NCI-H146 treated with DMSO at 0.1 percent for 48 hours (cell line): ENCODE data around the gene SLC8B1.
A peak's percentile ranks its signal among the peaks of the same experiment; 100 is the strongest.

Experiments used
- DNase-seq: peaks from one replicate; lab custom pipeline; 2025; ENCODE audit not compliant: unreplicated experiment; lab: John Stamatoyannopoulos, UW

Gene SLC8B1

GRCh38 chr12:113271853-113272561 is 62.9 kb downstream of the SLC8B1 start:
- DNase-seq: no peak

- DNase-seq: no peak
These were observed 63.5 kb downstream of the SLC8B1 start for GRCh38 chr12:113271466-113271852.

- DNase-seq: no peak
These were observed 64.2 kb downstream of the SLC8B1 start for GRCh38 chr12:113270709-113271009.

- no peak for DNase-seq
These were observed 65.5 kb downstream of the SLC8B1 start for GRCh38 chr12:113269257-113269943.

GRCh38 chr12:113268621-113269020 is 66.3 kb downstream of the SLC8B1 start:
- DNase-seq: no peak

- no peak for DNase-seq
These were observed 66.8 kb downstream of the SLC8B1 start for GRCh38 chr12:113268136-113268535.

GRCh38 chr12:113267621-113268020 is 67.3 kb downstream of the SLC8B1 start:
- no peak for DNase-seq

GRCh38 chr12:113266106-113266895 is 68.6 kb downstream of the SLC8B1 start:
- DNase-seq: no peak

GRCh38 chr12:113263431-113263963 is 71.4 kb downstream of the SLC8B1 start:
- no peak for DNase-seq

- DNase-seq: no peak
These were observed 72.2 kb downstream of the SLC8B1 start for GRCh38 chr12:113262710-113263109.

- no peak for DNase-seq
These were observed 73.0 kb downstream of the SLC8B1 start for GRCh38 chr12:113261847-113262470.

- no peak for DNase-seq
These were observed 74.1 kb downstream of the SLC8B1 start for GRCh38 chr12:113260636-113261300.

GRCh38 chr12:113260127-113260526 is 74.8 kb downstream of the SLC8B1 start:
- DNase-seq: peak; percentile 41

GRCh38 chr12:113257564-113257963 is 77.3 kb downstream of the SLC8B1 start:
- DNase-seq: no peak

- DNase-seq: no peak
These were observed 80.6 kb downstream of the SLC8B1 start for GRCh38 chr12:113254298-113254697.

- no peak for DNase-seq
These were observed 81.2 kb downstream of the SLC8B1 start for GRCh38 chr12:113253532-113254285.

- no peak for DNase-seq
These were observed 82.4 kb downstream of the SLC8B1 start for GRCh38 chr12:113252494-113252893.

- no peak for DNase-seq
These were observed 83.4 kb downstream of the SLC8B1 start for GRCh38 chr12:113251404-113252070.

- DNase-seq: no peak
These were observed 84.9 kb downstream of the SLC8B1 start for GRCh38 chr12:113250045-113250444.

GRCh38 chr12:113249546-113249945 is 85.4 kb downstream of the SLC8B1 start:
- no peak for DNase-seq
